ENCODE data around the gene DYRK4. TPM values are rescaled to one million over a fixed set of nuclear protein-coding genes. Genes with fewer than 3 reads are reported as not detected.

DYRK4 gene
- total RNA-seq, 1 experiment from 2014 or later: 8.8 TPM

GRCh38 chr12:4626543-4626942 lies 64.5 kb downstream of the DYRK4 start (continued):
- TF ChIP-seq NR1H2 (CRISPR knock-in tag; IDR thresholded peaks at IDR 0.05) (no peak), CBFB (CRISPR knock-in tag; IDR thresholded peaks at IDR 0.05; ENCODE audit: low read depth) (no peak), GRHL2 (CRISPR knock-in tag; IDR thresholded peaks at IDR 0.05; ENCODE audit: insufficient replicate concordance, severe bottlenecking) (no peak), SOX15 (CRISPR knock-in tag; IDR thresholded peaks at IDR 0.05) (no peak), ZNF219 (CRISPR knock-in tag; IDR thresholded peaks at IDR 0.05; ENCODE audit: borderline replicate concordance) (no peak), ETV6 (CRISPR knock-in tag; IDR thresholded peaks at IDR 0.05) (no peak)
- TF ChIP-seq, protein P1, sequence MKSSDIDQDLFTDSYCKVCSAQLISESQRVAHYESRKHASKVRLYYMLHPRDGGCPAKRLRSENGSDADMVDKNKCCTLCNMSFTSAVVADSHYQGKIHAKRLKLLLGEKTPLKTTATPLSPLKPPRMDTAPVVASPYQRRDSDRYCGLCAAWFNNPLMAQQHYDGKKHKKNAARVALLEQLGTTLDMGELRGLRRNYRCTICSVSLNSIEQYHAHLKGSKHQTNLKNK (CRISPR knock-in tag; IDR thresholded peaks at IDR 0.05): no peak
- TF ChIP-seq, protein P2, sequence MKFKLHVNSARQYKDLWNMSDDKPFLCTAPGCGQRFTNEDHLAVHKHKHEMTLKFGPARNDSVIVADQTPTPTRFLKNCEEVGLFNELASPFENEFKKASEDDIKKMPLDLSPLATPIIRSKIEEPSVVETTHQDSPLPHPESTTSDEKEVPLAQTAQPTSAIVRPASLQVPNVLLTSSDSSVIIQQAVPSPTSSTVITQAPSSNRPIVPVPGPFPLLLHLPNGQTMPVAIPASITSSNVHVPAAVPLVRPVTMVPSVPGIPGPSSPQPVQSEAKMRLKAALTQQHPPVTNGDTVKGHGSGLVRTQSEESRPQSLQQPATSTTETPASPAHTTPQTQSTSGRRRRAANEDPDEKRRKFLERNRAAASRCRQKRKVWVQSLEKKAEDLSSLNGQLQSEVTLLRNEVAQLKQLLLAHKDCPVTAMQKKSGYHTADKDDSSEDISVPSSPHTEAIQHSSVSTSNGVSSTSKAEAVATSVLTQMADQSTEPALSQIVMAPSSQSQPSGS (CRISPR knock-in tag; IDR thresholded peaks at IDR 0.05; ENCODE audit: borderline replicate concordance, low read depth): no peak

GRCh38 chr12:4628406-4628805 lies 66.4 kb downstream of the DYRK4 start:
- ChIA-PET POLR2A (no interaction called here), CTCF (interaction anchor here (1.1 kb wide), 1 partner anchor 24 kb away, joined by 3 read pairs; no protein-coding TSS in a partner anchor)
- Mint-ChIP-seq H3K4me1 (peaks cover 25% of the 10 kb centered on the region), H3K27ac (no peak overlapping the region), H3K4me3 (no peak overlapping the region), H3K27me3 (ENCODE audit: low read depth) (peaks cover 11% of the 10 kb centered on the region), H3K9me3 (peaks cover 29% of the 10 kb centered on the region), H3K36me3 (peaks cover 19% of the 10 kb centered on the region)
- ATAC-seq (no peak), DNase-seq (ENCODE audit: low spot score) (no peak)
- TF ChIP-seq, protein P3, sequence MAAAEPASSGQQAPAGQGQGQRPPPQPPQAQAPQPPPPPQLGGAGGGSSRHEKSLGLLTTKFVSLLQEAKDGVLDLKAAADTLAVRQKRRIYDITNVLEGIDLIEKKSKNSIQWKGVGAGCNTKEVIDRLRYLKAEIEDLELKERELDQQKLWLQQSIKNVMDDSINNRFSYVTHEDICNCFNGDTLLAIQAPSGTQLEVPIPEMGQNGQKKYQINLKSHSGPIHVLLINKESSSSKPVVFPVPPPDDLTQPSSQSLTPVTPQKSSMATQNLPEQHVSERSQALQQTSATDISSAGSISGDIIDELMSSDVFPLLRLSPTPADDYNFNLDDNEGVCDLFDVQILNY (CRISPR knock-in tag; IDR thresholded peaks at IDR 0.05): no peak
- TF ChIP-seq OVOL2 (CRISPR knock-in tag; IDR thresholded peaks at IDR 0.05; ENCODE audit: borderline replicate concordance): no peak
- no peak for TF ChIP-seq PRRX2 (CRISPR knock-in tag; IDR thresholded peaks at IDR 0.05)
- no peak for TF ChIP-seq TEAD1 (CRISPR knock-in tag; IDR thresholded peaks at IDR 0.05)
- TF ChIP-seq, protein P4, sequence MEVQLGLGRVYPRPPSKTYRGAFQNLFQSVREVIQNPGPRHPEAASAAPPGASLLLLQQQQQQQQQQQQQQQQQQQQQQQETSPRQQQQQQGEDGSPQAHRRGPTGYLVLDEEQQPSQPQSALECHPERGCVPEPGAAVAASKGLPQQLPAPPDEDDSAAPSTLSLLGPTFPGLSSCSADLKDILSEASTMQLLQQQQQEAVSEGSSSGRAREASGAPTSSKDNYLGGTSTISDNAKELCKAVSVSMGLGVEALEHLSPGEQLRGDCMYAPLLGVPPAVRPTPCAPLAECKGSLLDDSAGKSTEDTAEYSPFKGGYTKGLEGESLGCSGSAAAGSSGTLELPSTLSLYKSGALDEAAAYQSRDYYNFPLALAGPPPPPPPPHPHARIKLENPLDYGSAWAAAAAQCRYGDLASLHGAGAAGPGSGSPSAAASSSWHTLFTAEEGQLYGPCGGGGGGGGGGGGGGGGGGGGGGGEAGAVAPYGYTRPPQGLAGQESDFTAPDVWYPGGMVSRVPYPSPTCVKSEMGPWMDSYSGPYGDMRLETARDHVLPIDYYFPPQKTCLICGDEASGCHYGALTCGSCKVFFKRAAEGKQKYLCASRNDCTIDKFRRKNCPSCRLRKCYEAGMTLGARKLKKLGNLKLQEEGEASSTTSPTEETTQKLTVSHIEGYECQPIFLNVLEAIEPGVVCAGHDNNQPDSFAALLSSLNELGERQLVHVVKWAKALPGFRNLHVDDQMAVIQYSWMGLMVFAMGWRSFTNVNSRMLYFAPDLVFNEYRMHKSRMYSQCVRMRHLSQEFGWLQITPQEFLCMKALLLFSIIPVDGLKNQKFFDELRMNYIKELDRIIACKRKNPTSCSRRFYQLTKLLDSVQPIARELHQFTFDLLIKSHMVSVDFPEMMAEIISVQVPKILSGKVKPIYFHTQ (CRISPR knock-in tag; IDR thresholded peaks at IDR 0.05): no peak
- no peak for TF ChIP-seq IRF2 (CRISPR knock-in tag; IDR thresholded peaks at IDR 0.05; ENCODE audit: borderline replicate concordance, low read depth)

DNA sequence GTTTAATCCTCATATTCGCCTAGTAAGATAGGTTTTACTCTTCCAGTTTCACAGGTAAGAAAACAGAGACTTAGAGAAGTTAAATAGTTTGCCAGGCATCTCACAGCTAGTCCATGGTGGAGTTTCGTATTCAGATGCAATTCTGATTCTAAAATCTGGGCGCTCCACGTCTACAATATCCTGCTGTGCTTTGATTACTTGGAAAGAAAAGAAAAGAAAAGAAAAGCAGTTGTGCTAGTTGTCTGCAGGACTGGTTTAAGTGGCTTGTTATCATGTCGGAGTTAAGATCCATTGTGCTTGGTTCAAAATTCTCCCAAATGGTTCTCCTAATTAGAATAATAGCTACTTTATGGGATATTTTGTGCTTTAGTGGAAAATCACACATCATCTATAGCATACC lies 68.3 kb downstream of the DYRK4 start:
- peak overlapping the region; percentile 44 for H3K4me3 Mint-ChIP-seq

More for the DNA sequence above, 68.3 kb downstream of the DYRK4 start:
- TF ChIP-seq, protein P5, sequence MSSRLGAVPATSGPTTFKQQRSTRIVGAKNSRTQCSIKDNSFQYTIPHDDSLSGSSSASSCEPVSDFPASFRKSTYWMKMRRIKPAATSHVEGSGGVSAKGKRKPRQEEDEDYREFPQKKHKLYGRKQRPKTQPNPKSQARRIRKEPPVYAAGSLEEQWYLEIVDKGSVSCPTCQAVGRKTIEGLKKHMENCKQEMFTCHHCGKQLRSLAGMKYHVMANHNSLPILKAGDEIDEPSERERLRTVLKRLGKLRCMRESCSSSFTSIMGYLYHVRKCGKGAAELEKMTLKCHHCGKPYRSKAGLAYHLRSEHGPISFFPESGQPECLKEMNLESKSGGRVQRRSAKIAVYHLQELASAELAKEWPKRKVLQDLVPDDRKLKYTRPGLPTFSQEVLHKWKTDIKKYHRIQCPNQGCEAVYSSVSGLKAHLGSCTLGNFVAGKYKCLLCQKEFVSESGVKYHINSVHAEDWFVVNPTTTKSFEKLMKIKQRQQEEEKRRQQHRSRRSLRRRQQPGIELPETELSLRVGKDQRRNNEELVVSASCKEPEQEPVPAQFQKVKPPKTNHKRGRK (CRISPR knock-in tag; IDR thresholded peaks at IDR 0.05; ENCODE audit: borderline replicate concordance): no peak
- TF ChIP-seq, protein P1 (CRISPR knock-in tag; IDR thresholded peaks at IDR 0.05): peak; percentile 76
- Mint-ChIP-seq H3K36me3 (peaks cover 19% of the 10 kb centered on the region), H3K27ac (peak overlapping the region; percentile 79), H3K4me1 (peaks cover 25% of the 10 kb centered on the region), H3K9me3 (peaks cover 29% of the 10 kb centered on the region), H3K27me3 (ENCODE audit: low read depth) (peaks cover 9% of the 10 kb centered on the region)
- ChIA-PET POLR2A (no interaction called here), CTCF (no interaction called here)
- DNase-seq (ENCODE audit: low spot score) (no peak), ATAC-seq (peak; percentile 50; the same call in 1 of the 2 replicates)
